Activated effector memory CD4-positive, alpha-beta T cell treated with Interleukin-2 at 50 U/mL for 16 hours (primary cell): ENCODE data around the gene ZNF827.
A peak's percentile ranks its signal among the peaks of the same experiment; 100 is the strongest.

ENCODE experiments used
- DNase-seq: peaks from one replicate; pipeline ENCODE4 v3.0.0-alpha.2; 2020

ZNF827 gene

GRCh38 chr4:145938618-145939440 lies at the start of gene ZNF827:
Gene ZNF827 (minus strand): TSS chr4:145938823. CDS start chr4:145938407, 416 bp downstream.
- DNase-seq: peak; percentile 60

- DNase-seq: no peak
These were observed 45.9 kb upstream of the ZNF827 start for GRCh38 chr4:145984563-145984962.

DNA sequence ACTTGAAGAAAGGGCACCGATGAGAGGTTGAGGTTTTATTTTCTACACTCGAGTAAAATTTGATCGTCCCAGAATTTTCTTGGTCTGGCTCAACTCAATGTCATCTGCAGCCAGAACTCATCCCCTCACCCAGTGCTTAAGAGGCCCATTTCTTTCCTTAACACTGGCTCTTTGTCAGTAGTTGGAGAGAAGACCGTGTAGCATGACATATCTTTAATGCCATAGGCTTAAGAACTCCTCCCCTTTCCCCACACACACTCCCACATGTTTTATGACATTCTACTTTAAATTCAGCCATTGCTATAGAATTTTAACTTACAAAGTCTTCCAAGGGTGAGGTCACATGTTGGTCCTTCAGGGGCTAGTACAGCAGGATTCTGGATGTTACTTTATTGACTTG lies 44.2 kb upstream of the ZNF827 start:
- no peak for DNase-seq

DNA sequence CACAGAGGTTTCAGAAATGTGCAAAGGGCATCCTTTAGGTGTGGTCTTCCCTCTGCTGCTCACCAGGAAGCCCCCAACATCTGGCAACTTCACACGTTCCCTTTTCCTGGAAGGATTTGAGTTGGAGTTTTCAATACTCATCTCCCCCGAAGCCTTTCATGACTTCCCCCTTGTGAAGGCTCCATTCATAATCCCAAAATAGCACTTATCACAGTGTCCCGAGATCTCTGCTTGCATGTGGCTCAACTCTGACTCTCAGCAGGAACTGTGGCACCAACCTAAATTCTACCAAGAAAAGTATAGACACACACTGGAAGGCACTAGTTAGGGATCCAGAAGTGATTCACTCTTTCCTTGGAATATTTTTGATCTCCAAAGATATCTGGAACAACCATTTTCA lies 40.5 kb upstream of the ZNF827 start:
- DNase-seq: no peak

DNA sequence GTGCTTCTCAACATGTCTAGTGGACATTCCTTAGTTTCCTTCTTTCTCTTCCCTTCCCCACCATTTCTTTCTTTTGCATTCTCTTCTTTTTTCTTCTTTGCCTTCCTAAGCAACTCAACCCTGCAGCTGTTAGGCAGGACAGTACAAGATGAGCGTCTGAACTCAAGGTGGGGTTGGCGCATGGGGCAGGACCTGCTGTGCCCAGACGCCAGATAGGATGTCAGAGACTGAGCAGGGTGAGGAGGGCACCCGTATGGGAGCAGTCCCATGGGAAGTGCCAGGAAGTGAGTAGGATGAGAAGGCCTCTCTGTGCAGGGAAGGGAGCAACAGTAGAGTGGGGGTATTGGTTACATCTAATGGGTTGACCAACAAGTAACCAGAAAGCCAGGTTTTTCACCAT lies 38.1 kb upstream of the ZNF827 start:
- no peak for DNase-seq

- no peak for DNase-seq
These were observed 21.4 kb upstream of the ZNF827 start for GRCh38 chr4:145960012-145960411.

DNA sequence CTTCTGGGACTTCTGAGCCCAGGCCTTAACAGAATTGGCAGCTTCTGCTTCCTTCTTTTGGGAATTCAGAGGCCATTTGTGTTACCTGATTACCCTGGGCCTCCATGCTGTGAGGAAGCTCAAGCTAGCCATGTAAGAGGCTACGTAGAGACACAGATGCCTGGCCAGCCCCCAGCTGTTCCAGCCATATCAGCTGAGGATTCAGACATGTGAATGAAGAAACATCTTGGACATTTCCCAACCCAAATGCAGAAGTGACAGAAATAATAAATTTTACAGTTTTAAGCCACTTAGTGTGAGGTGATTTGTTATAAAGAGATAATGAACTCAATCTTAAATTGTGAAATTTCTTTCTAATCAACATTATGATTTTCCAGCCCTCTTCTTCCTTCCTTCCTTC lies 18.7 kb upstream of the ZNF827 start:
- DNase-seq: no peak

DNA sequence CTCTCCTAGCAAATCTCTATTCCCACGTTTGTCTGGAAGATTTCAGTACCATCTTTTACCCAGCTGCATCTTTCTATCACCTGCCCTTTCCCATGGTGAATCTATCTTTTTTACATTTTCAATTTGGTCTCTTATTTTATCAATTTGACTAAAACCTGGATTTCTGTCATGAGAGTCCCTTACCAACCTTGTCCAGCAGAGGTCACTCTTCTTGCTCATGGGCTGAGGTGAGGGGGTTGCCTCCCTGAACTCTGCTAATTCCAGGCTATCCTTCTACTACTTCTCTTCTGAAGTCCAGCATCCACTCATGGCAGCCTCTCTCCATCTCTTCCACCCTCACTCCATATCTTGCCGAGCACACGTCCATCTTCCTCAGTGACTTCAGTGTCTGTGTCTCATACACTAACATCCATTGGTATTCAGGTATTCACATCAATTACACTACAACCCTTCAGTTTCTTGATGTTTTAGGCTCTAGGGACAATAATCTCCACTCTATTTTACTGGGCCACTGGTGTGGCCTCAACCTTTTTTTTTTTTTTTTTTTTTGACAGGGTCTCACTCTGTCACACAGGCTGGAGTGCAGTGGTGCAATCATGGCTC lies 17.8 kb upstream of the ZNF827 start:
- DNase-seq: no peak

- no peak for DNase-seq
These were observed 16.3 kb upstream of the ZNF827 start for GRCh38 chr4:145954924-145955339.

GRCh38 chr4:145951931-145952330 lies 13.3 kb upstream of the ZNF827 start:
- no peak for DNase-seq

GRCh38 chr4:145945431-145946155 lies 7.0 kb upstream of the ZNF827 start:
- no peak for DNase-seq

DNA sequence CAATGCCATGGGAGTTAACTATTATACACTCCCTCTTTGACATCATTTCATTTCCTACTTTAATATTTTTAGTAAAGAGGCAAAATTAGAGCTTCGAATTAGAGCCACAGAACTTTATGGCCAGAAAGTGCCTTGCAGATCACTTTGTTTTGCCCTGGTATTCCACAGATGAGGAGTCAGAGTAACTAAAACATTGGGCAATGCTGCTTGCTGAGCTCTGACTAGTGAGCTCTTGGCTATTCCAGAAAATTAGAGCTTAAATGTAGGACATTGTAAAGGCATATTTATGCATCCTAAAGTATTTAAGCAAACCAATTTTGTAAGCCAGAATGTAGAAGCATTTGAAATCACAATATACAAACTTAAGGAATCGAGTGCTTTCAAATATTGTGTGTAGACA lies 6.3 kb upstream of the ZNF827 start:
- DNase-seq: no peak

DNA sequence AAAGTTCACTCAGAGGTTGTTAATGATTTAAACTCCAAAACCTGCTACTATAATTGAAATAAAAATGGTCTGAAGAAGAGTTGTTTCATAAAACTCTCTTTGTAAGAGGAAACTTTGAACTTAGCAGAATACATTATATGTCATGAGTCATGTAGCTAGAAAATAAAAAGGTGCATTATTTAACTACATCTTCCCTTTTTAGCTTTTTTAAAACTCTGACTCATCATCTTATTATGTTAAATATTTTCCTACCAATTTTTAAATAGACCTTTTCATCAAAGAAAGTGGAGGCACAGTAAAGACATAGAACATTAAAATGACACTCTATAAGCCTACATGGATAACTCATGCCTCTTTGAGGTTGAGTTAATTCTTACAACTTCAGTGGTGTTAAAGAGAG lies 1.2 kb upstream of the ZNF827 start:
- DNase-seq: no peak

GRCh38 chr4:145939441-145939750 lies 773 bp upstream of the ZNF827 start:
- no peak for DNase-seq

DNA sequence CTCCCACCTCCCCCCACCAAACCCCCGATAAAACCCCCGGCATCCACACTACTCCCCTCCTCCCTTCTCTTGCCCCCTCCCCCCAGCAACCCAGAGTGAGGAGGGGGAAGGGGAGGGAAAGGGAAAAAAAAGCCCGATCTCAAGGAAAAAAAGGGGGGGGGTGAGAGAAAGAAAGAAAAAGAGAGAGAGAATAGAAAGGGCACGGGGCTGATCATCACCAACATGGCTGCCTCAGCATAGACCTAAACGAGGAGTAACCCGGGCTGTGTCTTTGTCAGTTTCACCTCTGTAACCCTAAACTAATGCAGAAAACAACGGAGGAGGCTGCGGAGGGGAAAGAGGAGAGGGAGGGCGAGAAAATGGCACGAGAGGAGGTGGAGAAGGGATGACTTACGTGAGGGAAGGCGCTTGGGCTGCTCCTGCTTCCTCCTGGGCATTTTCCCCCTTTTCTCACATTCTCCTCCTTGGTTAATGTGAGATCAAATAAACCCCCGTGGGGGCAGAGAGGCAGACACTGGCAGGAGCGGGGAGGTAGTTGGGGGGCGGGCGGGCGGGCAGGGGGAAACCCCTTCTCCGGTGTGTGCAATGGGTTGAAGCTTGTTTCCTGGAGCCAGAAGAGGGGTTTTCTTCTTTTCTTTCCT lies 532 bp downstream of the ZNF827 start:
- peak; percentile 29 for DNase-seq

DNA sequence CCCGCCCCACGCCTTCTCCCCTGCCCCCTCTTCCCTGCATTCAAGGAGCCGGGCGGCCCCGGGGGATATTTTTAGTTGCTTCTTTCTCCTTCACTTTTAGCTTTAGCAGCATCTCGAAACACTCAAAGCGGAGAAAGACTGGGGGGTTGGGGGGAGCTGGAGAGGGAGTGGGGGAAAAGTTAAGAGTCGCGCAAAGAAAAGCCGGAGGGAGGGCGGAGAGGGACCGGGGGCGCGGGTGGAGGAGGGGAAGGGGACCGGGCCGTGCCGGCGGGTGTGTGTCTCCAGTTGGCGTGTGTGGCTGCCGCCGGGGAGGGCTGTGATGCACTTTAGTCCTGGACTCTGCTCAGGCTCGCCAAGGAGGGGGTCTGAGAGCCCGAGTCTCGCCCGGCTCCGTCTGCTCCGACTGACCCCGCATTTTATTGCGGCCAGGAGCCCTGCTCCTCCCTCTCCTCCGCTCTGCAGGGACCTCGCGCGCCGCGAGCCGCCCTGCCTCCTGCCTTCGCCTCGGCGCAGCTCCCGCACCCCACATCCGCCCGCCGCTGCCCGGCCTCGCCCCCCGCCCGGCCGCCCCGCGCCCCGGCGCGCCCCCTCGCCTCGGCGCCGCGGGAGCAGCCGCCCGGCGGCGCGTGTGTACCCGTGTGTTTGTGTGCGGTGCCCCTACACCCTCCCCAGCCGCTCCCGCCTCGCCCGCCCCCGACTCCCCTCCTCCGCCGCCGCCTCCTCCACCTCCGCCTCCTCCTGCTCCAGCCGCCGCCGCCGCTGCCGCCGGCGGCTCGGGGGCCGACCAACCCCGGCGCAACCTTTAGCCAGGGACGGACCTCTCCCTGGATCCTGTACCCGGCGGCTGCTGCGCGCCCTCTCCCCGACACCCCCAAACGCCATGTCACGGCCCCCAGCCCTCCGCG lies 1.4 kb downstream of the ZNF827 start:
- peak; percentile 37 for DNase-seq

- DNase-seq: peak; percentile 56
These were observed 2.3 kb downstream of the ZNF827 start for GRCh38 chr4:145936142-145936996.

DNA sequence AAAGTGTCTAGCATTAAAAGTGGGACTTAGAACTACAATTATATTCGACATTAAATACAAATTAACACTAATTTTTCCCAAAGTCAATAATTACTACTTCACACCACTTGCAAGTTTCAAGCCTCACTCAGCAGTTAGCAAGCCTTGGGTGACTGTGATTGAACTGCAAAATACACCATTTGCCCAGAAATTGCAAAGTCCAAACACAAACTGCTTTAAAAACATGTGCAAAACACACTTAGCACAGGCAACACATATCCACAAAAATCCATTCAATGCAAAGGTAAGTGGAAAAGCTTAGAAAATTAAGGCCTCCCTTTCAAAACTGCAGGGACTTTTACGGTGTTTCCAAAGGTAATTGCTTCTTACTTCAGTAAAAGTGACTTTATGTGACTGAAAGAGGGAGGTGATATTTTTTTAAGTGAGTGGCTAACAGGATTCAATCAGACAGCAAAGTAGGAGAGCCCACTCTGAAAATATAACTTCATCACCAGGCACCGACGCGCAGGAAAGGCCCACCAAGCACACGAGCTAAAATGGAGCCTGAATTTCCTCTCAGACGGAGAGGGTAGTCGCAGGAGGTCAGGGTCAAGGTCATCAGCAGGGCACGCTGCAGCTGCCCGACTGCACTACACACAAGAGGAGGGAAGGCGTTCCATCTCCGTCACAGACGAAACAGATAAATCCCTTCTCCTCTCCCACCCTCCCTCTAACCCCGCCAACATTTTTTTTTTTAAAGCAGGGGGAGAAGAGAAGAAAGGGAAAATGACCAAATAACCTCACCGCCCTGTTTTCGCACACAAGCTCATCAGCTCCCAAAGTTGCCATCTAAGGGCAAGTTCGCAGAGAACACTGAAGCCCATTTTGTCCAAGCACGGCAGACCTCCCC lies 3.1 kb downstream of the ZNF827 start:
- no peak for DNase-seq

DNA sequence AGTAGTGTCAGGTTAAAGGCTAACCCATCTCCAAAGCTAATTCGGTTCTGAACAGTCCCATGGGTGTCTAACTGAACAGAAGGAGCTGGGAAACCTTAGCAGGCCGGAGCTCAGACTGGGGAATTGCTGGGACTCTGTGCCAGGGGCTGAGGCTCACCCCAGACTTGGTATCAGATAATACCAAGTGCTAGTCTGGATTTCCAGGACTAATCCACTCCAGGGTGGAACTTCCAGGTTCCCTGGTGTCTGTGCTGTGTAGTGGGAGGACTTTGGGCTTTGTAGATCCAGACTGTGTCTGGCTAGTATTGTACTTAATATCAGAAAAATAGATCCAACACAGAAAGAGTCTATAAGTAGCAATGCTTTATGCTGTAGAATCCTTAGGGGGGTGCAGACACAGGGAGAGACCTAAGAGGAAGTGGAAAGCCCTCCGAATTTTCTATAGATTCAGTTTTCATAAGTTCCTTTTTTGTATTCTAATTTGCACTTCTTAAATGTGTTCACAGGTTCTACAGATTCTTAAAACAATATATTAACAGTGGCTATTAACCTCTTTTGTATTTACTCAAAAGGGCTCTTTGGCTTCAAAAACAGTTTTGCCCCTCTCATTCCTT lies 4.1 kb downstream of the ZNF827 start:
- no peak for DNase-seq

GRCh38 chr4:145933134-145933533 lies 5.5 kb downstream of the ZNF827 start:
- DNase-seq: no peak
